MM.1S (cell line): ENCODE results near the gene KIRREL3.

Source experiments
- DNase-seq: peaks from one replicate; pipeline ENCODE4 v3.0.0-alpha.2; 2015
- H2AFZ ChIP-seq: fragments of 300-600 bp; sonication (generic); 2 replicates; pipeline ENCODE4 v1.6.0; 2016; ENCODE audit warnings: antibody characterized with exemption, low read length
- H3F3A ChIP-seq: fragments of 300-600 bp; sonication (generic); 2 replicates; pipeline ENCODE4 v1.6.1; 2016; ENCODE audit warnings: mild to moderate bottlenecking, antibody characterized with exemption, low read length, moderate library complexity, mixed read lengths; ENCODE audit not compliant: insufficient read depth
- H3K27ac ChIP-seq: fragments of 300-600 bp; sonication (generic); 2 replicates; pipeline ENCODE4 v1.5.1; 2016; ENCODE audit warnings: mild to moderate bottlenecking, low read length
- H3K27me3 ChIP-seq: fragments of 300-600 bp; sonication (generic); replicated peaks from 2 replicates; pipeline ENCODE4 v1.6.0; 2016; ENCODE audit warnings: low read length; ENCODE audit not compliant: insufficient read depth
- H3K36me3 ChIP-seq: fragments of 300-600 bp; sonication (generic); replicated peaks from 2 replicates; pipeline ENCODE4 v1.6.1; 2016; ENCODE audit warnings: mild to moderate bottlenecking, low read length, mixed read lengths; ENCODE audit not compliant: insufficient read depth
- H3K4me1 ChIP-seq: fragments of 300-600 bp; sonication (generic); 2 replicates; pipeline ENCODE4 v1.6.1; 2016; ENCODE audit warnings: low read length, mixed read lengths
- H3K4me2 ChIP-seq: fragments of 300-600 bp; sonication (generic); 2 replicates; pipeline ENCODE4 v1.6.0; 2016; ENCODE audit warnings: low read depth, low read length
- H3K4me3 ChIP-seq: fragments of 300-600 bp; sonication (generic); 2 replicates; pipeline ENCODE4 v1.5.1; 2016; ENCODE audit warnings: low read length, mixed read lengths
- H3K79me2 ChIP-seq: fragments of 300-600 bp; sonication (generic); 2 replicates; pipeline ENCODE4 v1.6.1; 2016; ENCODE audit warnings: mixed run types, low read length, mixed read lengths
- H3K9ac ChIP-seq: fragments of 300-600 bp; sonication (generic); 2 replicates; pipeline ENCODE4 v1.6.1; 2016; ENCODE audit warnings: low read length, mixed read lengths
- H3K9me2 ChIP-seq: fragments of 300-600 bp; sonication (generic); replicated peaks from 2 replicates; pipeline ENCODE4 v1.6.1; 2016; ENCODE audit warnings: mild to moderate bottlenecking, low read length, mixed read lengths; ENCODE audit not compliant: insufficient read depth
- H3K9me3 ChIP-seq: fragments of 300-600 bp; sonication (generic); replicated peaks from 2 replicates; pipeline ENCODE4 v1.6.1; 2016; ENCODE audit warnings: mild to moderate bottlenecking, low read length, mixed read lengths; ENCODE audit not compliant: insufficient read depth
- H4K20me1 ChIP-seq: fragments of 300-600 bp; sonication (generic); 2 replicates; pipeline ENCODE4 v1.6.1; 2016; ENCODE audit warnings: mild to moderate bottlenecking, low read length, moderate library complexity, mixed read lengths; ENCODE audit not compliant: insufficient read depth
- CTCF ChIP-seq: fragments of 300-600 bp; sonication (generic); IDR thresholded peaks from 2 replicates; pipeline ENCODE4 v1.5.1; 2016; ENCODE audit warnings: antibody characterized with exemption, low read length, mixed read lengths
- EZH2 ChIP-seq: fragments of 300-600 bp; sonication (generic); optimal IDR thresholded peaks from 2 replicates; pipeline ENCODE3; 2017; ENCODE audit warnings: low read depth, mild to moderate bottlenecking, antibody characterized with exemption, low read length, mixed read lengths
- EZH2phosphoT487 ChIP-seq: fragments of 300-600 bp; sonication (generic); IDR thresholded peaks from 2 replicates; pipeline ENCODE4 v1.6.1; 2018; ENCODE audit warnings: antibody characterized with exemption, low read length

KIRREL3 gene

GRCh38 chr11:126526471-126526870 is 474.1 kb downstream of the KIRREL3 start:
- Histone ChIP-seq H3F3A (no peaks in the 10 kb centered on the region), H3K36me3 (no peaks in the 10 kb centered on the region), H3K27ac (no peak overlapping the region), H3K27me3 (no peaks in the 10 kb centered on the region), H3K4me1 (no peaks in the 10 kb centered on the region), H3K4me3 (no peak overlapping the region), H3K4me2 (no peak overlapping the region), H3K9me3 (no peaks in the 10 kb centered on the region), H3K79me2 (no peaks in the 10 kb centered on the region), H3K9ac (no peak overlapping the region), H2AFZ (no peak overlapping the region), H3K9me2 (no peaks in the 10 kb centered on the region), H4K20me1 (no peaks in the 10 kb centered on the region)
- no peak for TF ChIP-seq EZH2
- TF ChIP-seq CTCF, result no peak
- TF ChIP-seq EZH2phosphoT487, result no peak
- DNase-seq, result no peak

DNA sequence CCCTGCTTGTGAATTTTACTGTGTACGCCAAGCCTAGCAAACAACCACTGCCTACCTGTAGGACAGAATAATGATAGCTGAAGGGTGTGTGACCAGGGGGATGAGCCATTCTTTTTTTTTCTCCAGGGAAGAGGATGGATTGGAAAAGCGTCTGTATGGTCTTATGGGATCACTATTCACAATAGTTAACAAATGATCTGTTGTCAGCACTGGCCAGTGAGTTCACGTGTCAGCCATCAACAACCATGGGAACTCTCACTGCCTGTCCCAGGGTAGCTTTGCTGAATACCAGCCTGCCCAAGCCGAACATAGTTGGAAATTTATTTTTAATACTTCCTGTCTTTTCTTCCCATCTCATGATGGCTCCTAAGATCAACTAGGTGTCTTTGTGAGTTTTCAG is 474.9 kb downstream of the KIRREL3 start:
- no peak for TF ChIP-seq CTCF
- no peak for TF ChIP-seq EZH2phosphoT487
- no peak for TF ChIP-seq EZH2
- DNase-seq, result no peak
- no peaks in the 10 kb centered on the region for H3K9me2 ChIP-seq
- no peaks in the 10 kb centered on the region for H3F3A ChIP-seq
- no peaks in the 10 kb centered on the region for H3K36me3 ChIP-seq
- H4K20me1 ChIP-seq, result no peaks in the 10 kb centered on the region
- no peaks in the 10 kb centered on the region for H3K4me1 ChIP-seq
- H2AFZ ChIP-seq, result no peak overlapping the region
- H3K27me3 ChIP-seq, result no peaks in the 10 kb centered on the region
- H3K9ac ChIP-seq, result no peak overlapping the region
- H3K4me2 ChIP-seq, result no peak overlapping the region
- H3K9me3 ChIP-seq, result no peaks in the 10 kb centered on the region
- no peaks in the 10 kb centered on the region for H3K79me2 ChIP-seq
- H3K4me3 ChIP-seq, result no peak overlapping the region
- H3K27ac ChIP-seq, result no peak overlapping the region

- Histone ChIP-seq H3K4me2 (no peak overlapping the region), H3F3A (no peaks in the 10 kb centered on the region), H3K4me3 (no peak overlapping the region), H3K79me2 (no peaks in the 10 kb centered on the region), H2AFZ (no peak overlapping the region), H3K9ac (no peak overlapping the region), H3K4me1 (no peaks in the 10 kb centered on the region), H3K27me3 (no peaks in the 10 kb centered on the region), H4K20me1 (no peaks in the 10 kb centered on the region), H3K9me2 (no peaks in the 10 kb centered on the region), H3K9me3 (no peaks in the 10 kb centered on the region), H3K27ac (no peak overlapping the region), H3K36me3 (no peaks in the 10 kb centered on the region)
- DNase-seq, result no peak
- TF ChIP-seq CTCF, result no peak
- TF ChIP-seq EZH2, result no peak
- no peak for TF ChIP-seq EZH2phosphoT487
Observed at GRCh38 chr11:126525216-126525615, 475.4 kb downstream of the KIRREL3 start.
